ENCODE measurements around the gene NAT16. TPM values are rescaled to one million over a fixed set of nuclear protein-coding genes. Genes with fewer than 3 reads are reported as not detected.

Gene NAT16
- total RNA-seq, 4 donors from 2014 or later = not detected

GRCh38 chr7:101172005-101172853 lies 7.9 kb downstream of the NAT16 start:
- WGBS = 2% methylated on average over 30 of the region's 79 CpGs
- Histone ChIP-seq H3K4me1 (peaks cover 36 to 52% (median 39%) of the 10 kb centered on the region in 4 donors), H3K4me3 (no peak overlapping the region), H3K9me3 (no peaks in the 10 kb centered on the region), H3K36me3 (no peaks in the 10 kb centered on the region), H3K27me3 (peaks cover 18 to 100% (median 92%) of the 10 kb centered on the region in 4 donors), H3K27ac (replicated peaks in 1 of 4) (no peak overlapping the region)
- DNase-seq (ENCODE audit: extremely low spot score) = no peak
- no peak for TF ChIP-seq EP300 (IDR thresholded peaks at IDR 0.05)
- TF ChIP-seq POLR2AphosphoS5 (IDR thresholded peaks at IDR 0.05) = no peak
- no peak for TF ChIP-seq CTCF (IDR thresholded peaks at IDR 0.05)
- TF ChIP-seq POLR2A (IDR thresholded peaks at IDR 0.05; ENCODE audit: low read depth) = no peak
- intact Hi-C loops (cut with DNase I) = no loop called here

- 2% methylated on average over 13 of the region's 13 CpGs for WGBS
- no peak overlapping the region for H3K27ac ChIP-seq (replicated peaks in 1 of 4)
- H3K36me3 ChIP-seq = no peaks in the 10 kb centered on the region
- no peak overlapping the region for H3K4me3 ChIP-seq
- intact Hi-C loops (cut with DNase I) = no loop called here
- peaks cover 36 to 52% (median 39%) of the 10 kb centered on the region in 4 donors for H3K4me1 ChIP-seq
- no peaks in the 10 kb centered on the region for H3K9me3 ChIP-seq
- peaks cover 18 to 100% (median 95%) of the 10 kb centered on the region in 4 donors for H3K27me3 ChIP-seq
- DNase-seq (ENCODE audit: extremely low spot score) = no peak
- TF ChIP-seq CTCF (IDR thresholded peaks at IDR 0.05) = no peak
- TF ChIP-seq POLR2AphosphoS5 (IDR thresholded peaks at IDR 0.05) = no peak
- TF ChIP-seq POLR2A (IDR thresholded peaks at IDR 0.05; ENCODE audit: low read depth) = no peak
- TF ChIP-seq EP300 (IDR thresholded peaks at IDR 0.05) = no peak
Observed at GRCh38 chr7:101171442-101171837, 8.7 kb downstream of the NAT16 start.

- Histone ChIP-seq H3K4me3 (no peak overlapping the region), H3K27ac (replicated peaks in 1 of 4) (no peak overlapping the region), H3K27me3 (peaks cover 24 to 100% (median 97%) of the 10 kb centered on the region in 4 donors), H3K9me3 (no peaks in the 10 kb centered on the region), H3K4me1 (peaks cover 40 to 57% (median 45%) of the 10 kb centered on the region in 4 donors), H3K36me3 (no peaks in the 10 kb centered on the region)
- TF ChIP-seq POLR2A (IDR thresholded peaks at IDR 0.05; ENCODE audit: low read depth) (no peak), EP300 (IDR thresholded peaks at IDR 0.05) (no peak), CTCF (IDR thresholded peaks at IDR 0.05) (no peak), POLR2AphosphoS5 (IDR thresholded peaks at IDR 0.05) (no peak)
- WGBS = 8% methylated on average over 17 of the region's 17 CpGs
- DNase-seq (ENCODE audit: extremely low spot score) = no peak
- intact Hi-C loops (cut with DNase I) = no loop called here
Observed at GRCh38 chr7:101170617-101171441, 9.3 kb downstream of the NAT16 start.

- intact Hi-C loops (cut with DNase I) = loop anchor here (1.0 kb wide), 1 partner anchor 26 kb away; no protein-coding TSS in a partner anchor
- TF ChIP-seq EP300 (IDR thresholded peaks at IDR 0.05) = no peak
- peak in 1 of 2 donors; percentile 12 for TF ChIP-seq POLR2AphosphoS5 (IDR thresholded peaks at IDR 0.05)
- peak; percentile 73 to 93 (median 75) for TF ChIP-seq CTCF (IDR thresholded peaks at IDR 0.05)
- TF ChIP-seq POLR2A (IDR thresholded peaks at IDR 0.05; ENCODE audit: low read depth) = no peak
- DNase-seq (ENCODE audit: extremely low spot score) = no peak
- no peak overlapping the region for H3K27ac ChIP-seq (replicated peaks in 1 of 4)
- H3K27me3 ChIP-seq = peaks cover 25 to 100% (median 99%) of the 10 kb centered on the region in 4 donors
- no peaks in the 10 kb centered on the region for H3K9me3 ChIP-seq
- H3K36me3 ChIP-seq = no peaks in the 10 kb centered on the region
- 0% methylated on average over 18 of the region's 33 CpGs for WGBS
- peaks cover 48 to 66% (median 53%) of the 10 kb centered on the region in 4 donors for H3K4me1 ChIP-seq
- no peak overlapping the region for H3K4me3 ChIP-seq
Observed at GRCh38 chr7:101169838-101170551, 10.1 kb downstream of the NAT16 start.

Data from esophagus muscularis mucosa (tissue), 4 donors.